Activated CD8-positive, alpha-beta memory T cell treated with anti-CD3 and anti-CD28 coated beads, Interleukin-2, amount 50 U/mL, for 48 hours (primary cell): ENCODE results near the gene CDK5R1.
"Not testable (repeated sequence)": the region's sequence is repeated elsewhere in the genome, so short reads cannot be mapped to it uniquely, and the experiment has no call there.

ENCODE experiments used
- DNase-seq: peaks from one replicate; pipeline ENCODE4 v3.0.0-alpha.2; 2020

Gene CDK5R1

DNA sequence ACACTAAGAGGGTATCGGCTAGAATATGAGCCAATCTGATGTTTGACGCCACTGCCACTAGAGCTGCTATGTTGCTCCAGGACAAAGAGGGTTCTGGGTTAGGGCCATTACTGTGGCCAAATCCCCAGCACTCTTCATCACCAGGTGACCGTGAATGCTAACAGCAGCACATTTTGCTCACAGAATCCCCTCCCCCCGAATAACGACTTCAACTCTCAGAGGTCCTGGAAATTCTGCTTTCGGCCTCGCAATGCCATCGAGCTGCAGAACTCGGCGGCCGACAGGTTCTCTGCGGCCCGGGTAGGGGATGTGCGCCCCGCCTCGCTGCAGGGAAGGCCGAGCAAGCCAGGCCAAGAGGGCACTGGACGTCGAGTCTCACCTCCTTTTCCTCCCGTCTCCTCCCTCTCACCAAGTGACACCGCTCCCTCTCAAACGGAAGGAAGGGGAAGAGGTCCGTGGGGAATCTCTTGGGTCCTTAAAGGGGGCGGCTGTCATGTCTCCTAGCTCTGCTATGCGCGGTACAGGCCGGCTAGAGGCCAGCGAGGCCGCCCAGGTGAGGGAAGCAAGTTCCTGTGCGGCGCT lies 31.9 kb downstream of the CDK5R1 start:
- DNase-seq: no peak

DNA sequence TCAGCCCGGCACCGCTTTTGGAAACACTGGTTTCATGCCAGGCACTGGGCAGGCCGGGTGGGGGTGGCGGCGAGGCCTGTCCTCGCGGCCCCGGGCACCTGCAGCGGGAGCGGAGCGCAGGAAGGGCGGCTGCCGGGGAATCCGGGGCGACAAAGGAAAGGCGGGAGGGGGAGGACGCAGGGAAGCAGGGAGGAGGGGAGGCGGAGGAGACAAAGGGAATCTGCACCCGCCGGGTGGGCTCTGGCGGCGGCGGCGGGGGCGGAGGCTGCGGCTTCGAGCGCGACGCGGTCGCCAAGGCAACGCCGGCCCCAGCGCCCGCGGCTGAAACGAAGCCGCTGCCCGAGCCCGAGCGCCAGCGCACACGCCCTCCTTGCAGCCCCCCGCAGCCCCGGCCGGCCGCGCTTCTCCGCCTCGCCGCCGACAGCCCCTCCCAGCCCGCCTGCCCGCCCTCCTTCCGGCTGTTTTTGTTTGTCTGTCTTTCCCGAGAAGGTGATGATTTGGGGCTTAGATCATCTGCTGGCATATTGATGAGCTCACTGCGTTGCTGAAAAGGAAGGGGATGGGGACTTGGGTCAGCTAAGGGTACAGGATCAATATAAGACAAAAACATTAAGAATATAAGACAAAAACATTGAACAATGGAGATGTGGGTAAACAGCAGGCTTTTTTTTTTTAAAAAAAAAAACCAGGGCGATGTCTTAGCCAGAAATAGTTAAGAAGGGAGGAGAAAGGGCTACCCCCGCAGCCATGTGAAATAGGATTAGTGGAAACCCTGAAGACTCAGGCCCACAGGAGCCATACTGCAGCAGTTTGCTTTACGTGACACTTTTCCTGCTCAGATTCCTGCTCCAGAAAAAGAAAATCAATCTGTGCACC lies 32.7 kb downstream of the CDK5R1 start:
- peak; percentile 85 for DNase-seq

DNA sequence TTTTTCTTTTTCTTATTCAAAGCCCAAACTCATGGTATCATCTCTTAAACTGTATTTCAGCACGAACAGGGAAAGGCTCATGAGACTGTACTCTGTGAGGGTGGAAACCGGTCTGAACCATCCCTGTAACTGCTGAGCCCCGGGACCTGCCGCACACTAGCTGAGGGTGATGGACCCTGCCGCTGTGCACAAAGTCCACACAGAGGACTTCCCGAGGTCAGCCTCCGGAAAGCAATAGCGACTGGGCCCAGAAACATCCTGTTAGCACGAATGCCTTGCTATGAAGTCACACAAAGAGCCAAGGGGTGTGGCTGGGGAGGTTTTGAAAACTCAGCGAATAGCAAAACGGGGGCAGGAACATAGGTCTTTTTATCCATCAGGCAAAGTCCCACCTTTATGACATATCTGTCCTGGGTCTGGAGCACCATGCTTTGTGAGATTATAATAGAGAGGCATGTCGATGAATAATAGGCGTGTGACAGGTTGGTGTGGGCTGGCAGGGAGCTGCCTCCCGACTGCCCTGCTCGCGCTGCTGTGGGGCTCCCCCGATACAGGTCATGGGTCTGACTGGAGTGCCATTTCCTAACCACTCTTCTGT lies 33.4 kb downstream of the CDK5R1 start:
- peak; percentile 75 for DNase-seq

DNA sequence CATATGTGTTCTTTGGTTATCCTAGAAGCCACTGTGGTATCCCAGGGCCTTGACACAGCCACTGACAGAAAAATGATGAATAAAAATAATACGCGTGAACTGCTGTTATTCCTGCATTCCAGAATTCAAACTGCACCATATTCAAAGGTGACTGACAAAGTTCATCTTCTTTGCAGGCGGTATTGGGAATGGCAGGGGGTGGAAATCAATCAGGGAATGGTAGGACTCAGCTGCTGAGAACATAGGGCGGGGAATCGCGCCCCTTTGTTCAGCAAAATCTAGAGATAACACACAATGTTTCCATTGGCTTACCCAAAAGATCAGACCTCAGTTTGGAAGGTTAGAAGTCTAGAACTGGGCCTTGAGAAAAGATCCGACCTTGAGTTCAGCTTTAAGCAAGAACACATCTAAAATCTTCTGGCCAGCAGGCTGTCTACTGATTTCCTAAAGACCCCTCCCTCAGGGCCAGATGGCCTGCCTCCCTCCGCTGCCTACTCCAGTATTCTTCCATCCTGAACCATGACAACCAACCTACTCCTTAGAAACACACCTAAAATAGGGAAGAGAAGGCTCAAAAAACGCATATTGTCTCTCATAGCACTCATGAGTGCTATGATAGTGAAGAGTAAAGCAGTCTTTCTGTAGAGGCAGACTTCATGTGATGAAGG lies 34.1 kb downstream of the CDK5R1 start:
- DNase-seq: no peak

DNA sequence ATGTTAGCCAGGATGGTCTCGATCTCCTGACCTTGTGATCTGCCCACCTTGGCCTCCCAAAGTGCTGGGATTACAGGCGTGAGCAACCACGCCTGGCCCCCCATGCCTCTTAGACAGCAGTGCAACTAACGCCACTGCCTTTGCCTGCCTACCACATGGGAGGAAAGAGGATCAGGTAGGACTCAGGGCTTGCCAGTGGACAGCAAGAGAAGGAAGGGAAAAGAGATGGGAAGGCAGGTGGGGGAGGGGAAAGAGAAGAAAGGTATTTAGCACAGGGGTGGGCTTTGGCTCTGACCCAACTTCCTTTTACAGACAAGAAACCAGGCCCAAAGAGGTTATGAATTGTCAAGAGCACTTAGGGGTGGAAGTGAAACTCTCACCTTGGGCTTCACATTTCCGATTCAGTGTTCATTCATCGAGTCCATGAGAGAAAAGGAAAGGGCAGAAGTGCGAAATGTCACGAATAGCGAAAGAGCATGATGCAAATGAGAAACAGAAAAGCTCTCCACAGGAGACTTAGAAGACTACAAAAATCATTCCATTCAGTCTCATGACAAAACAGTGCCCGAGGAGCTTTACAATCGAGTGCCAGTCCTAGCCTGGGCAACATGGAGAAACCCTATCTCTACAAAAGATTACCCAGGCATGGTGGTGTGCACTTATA lies 36.4 kb downstream of the CDK5R1 start:
- peak; percentile 69 for DNase-seq

DNA sequence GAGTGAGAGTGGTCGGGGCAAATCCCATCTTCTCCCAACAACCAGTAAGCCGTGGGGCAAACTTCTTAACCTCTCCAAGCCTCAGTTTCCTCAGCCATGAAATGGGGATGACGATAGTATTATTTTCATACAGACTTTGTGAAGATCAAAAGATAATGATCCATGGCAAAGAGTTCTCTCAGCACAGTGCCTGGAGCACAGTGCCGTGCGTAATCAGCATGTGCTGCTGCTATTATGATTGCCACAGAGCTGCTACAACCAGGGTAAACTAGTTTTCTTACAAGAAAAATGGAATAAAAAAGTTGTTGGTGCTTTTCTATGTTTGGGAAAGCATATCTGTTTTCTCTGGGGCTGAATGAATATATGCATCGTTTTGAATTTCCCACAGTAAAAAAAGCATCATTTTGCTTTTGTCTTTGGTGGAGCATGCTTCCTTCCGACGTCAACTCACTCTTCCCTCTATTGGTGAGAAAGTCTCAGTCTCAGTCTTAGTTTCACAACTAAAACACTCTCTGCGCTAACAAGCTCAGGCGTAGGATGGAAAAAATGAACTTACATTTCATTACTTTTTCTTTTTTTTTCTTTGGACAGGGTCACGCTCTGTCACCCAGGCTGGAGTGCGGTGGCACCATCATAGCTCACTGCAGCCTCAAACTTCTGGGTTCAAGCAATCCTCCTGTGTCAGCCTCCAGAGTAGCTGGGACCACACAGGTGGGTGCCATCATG lies 37.2 kb downstream of the CDK5R1 start:
- peak; percentile 69 for DNase-seq

DNA sequence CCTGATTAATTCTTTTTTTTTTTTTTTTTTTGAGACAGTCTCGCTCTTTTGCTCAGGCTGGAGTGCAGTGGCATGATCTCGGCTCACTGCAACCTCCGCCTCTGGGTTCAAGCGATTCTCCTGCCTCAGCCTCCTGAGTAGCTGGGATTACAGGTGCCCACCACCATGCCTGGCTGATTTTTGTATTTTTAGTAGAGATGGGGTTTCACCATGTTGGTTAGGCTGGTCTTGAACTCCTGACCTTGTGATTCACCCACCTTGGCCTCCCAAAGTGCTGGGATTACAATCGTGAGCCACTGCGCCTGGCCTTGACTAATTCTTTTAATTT lies 37.7 kb downstream of the CDK5R1 start:
- DNase-seq: not testable (repeated sequence)

DNA sequence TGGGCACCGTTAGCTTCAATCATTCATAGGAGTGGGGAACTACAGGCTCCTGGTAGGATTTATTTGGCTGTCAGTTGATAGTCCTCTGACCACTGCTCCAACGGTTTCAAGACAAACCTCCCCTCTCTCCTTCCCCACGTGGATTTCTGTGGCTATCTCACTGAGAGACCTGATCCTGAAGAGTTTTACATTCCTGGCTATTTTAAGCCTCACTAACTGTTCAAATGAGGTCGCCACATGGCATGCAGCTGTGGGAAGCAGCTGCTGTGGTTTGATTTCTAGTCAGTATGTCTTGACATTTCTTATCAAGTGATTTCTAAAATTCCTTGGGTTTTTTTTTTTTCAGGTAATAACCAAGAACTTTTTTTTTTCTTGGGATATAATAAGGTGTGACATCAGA lies 38.3 kb downstream of the CDK5R1 start:
- DNase-seq: no peak

DNA sequence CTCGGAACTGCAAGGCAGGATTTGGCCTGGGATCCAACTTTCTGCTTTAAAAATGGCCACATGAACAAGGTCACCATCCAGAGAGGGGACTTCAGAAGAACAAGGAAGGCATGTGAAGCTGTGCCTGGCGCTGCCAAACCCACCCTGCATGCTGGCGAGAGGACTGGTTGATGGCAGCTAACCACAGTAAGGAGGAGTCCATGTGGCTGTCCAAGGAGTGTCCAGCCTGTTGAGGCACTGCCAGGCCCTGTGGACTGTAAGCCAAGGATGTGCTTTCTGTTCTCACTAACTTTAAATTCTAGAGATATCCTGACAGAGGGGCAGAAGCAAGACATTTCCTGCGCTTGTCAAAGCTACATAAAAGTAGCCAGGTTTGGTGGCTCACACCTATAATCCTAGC lies 40.4 kb downstream of the CDK5R1 start:
- no peak for DNase-seq

DNA sequence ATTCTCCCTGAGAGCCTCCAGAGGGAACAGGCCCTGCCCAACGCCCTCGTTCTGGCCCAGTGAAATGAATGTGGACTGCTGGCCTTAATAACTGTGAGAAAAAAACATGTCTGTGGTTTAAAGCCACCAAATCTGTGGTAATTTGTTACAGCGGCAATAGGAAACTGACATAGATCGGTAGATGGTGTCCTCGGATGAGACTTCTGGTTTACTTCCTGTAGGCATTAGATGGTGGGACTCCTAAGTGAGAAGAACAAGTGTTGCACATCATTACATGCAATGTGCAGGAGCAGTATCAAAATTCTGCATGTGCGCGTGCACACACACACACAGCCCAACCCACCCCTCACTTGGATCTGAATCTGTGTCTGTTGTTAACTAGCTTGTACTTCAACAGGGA lies 42.0 kb downstream of the CDK5R1 start:
- no peak for DNase-seq

DNA sequence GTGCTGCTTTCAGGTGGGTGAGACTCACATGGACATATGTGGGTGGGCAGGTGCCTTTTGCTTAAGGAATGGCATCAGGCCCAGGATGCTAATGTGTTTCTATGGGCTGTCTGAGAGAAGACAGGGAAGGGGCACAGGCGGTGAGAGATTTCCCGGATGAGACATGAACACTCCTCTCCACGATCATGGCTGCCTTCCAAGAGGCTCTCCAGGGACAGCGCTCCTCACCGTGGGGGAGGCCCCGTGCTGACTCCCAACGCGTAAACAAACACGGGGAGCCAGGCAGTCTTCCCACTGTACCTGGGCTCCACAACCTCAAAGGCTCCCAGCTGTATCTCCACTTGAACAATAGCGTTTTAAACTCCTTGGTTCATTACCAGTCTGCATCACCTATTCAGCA lies 42.8 kb downstream of the CDK5R1 start:
- DNase-seq: no peak

DNA sequence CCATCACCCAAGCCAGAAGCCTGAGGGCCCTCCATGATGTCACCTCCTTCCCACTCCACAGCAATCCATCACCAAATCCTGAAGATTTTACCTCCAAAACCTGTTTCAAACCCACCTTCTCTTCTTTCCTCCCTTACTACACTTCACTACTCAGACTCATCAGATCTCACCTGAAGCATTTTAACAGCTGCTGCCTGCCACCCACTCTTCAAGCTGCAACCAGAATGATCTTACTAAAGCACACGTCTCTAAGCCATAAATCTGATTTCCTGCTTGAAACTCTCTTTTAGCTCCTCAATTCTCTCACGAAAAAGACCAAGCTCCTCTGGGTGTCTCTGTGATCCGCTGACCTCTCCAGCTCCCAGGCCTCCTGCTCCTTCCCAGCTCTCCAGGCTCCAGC lies 46.5 kb downstream of the CDK5R1 start:
- no peak for DNase-seq

DNA sequence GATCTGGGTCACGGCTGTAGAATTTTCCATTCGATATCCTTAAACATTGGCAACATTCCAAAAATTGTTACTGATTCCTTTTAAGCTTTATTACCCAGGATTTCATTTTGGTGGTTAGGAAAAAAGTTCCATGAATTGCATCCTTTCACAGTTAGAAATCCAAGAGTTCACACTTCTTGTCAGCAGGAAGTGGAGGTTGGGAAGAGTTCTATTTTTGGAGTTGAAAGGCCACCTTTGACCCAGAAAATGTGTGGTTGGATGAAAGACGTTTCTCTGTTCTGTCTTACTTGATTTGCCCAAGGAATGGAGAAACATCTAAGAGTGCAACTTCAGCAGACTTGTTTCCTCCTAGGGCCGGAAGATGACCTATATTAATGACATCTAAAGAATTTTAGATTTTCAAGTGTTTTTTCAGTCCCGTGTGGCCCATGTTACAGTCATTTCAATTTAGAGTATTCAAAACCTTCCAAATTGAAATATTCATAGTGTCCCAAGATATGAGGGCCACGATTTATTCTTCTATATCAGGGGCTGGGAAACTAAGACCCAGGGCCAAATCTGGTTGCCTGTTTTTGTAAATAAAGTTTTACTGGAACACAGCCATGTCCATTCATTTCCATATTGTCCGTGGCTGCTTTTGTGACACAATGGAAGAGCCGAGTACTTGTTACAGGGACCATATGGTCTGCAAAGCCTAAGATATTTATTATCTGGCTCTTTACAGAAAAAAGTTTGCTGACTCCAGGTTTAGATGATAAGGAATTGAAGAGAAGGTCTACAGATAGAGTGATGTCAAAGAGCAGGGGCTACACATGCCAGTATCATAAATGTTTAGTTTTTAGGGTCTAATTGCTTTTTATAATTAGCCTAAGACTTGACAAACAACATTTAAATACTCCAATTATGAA lies 50.2 kb downstream of the CDK5R1 start:
- no peak for DNase-seq
